ENCODE measurements around the gene FRMD8.

DNA sequence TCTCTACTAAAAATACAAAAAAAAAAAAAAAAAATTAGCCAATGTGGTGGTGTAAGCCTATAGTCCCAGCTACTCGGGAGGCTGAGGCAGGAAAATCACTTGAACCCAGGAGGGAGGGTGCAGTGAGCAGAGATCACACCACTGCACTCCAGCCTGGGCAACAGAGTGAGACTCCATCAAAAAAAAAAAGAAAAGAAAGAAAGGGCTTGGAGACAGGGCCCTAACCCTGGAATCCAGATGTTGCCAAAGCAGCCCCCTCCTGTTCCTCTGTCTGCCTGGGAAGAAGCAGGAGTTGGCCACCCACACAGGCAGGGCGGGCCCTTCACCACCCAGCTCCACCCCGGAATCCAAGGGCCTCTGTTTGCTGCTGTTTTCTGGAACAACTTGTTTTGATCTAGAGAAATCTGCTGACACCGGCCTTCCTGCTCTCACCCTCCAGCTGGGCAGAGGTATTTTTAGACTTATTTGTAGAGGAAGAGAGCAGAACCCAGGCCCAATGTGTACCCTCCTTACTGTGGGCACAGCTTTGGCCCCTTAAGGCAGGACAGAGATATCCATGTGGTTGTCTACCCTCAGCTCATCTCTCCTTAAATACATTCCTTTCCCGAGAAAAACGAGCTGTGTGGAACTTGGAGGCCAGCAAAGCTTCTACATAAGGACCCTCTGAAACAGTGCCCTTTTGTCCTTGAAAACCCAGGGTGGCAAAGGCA, 33.5 kb downstream of the FRMD8 start:
- TF ChIP-seq FOXM1 (IDR thresholded peaks at IDR 0.05; ENCODE audit: low read depth) (no peak; the same call in 1 of the 2 replicates), FOXM1 (CRISPR knock-in tag; IDR thresholded peaks at IDR 0.05; ENCODE audit: low read depth) (no peak), POLR3A (IDR thresholded peaks at IDR 0.05; ENCODE audit: borderline replicate concordance, extremely low read depth, insufficient read depth, insufficient read length) (no peak), NCOA2 (IDR thresholded peaks at IDR 0.05; ENCODE audit: partially characterized antibody in 2 of 2) (no peak), REST (IDR thresholded peaks at IDR 0.05; ENCODE audit: borderline replicate concordance) (no peak), REST (CRISPR knock-in tag; IDR thresholded peaks at IDR 0.05; ENCODE audit: low read depth) (no peak), GABPB1 (CRISPR knock-in tag; IDR thresholded peaks at IDR 0.05) (no peak), CTCF (IDR thresholded peaks at IDR 0.05 in 2 of 3, conservative IDR thresholded peaks at IDR 0.05 in 1 of 3; ENCODE audit: insufficient read depth in 2 of 3, low read depth in 1 of 3, low read length in 3 of 3) (no peak), ZNF384 (IDR thresholded peaks at IDR 0.05; ENCODE audit: low read depth, low read length) (no peak), NR2C2 (CRISPR knock-in tag; IDR thresholded peaks at IDR 0.05) (no peak), NR2C2 (tag; IDR thresholded peaks at IDR 0.05) (no peak), ZNF644 (tag; IDR thresholded peaks at IDR 0.05; ENCODE audit: low read depth) (no peak), ZFP1 (CRISPR knock-in tag; IDR thresholded peaks at IDR 0.05) (no peak; the same call in 1 of the 2 replicates), YY1 (IDR thresholded peaks at IDR 0.05; ENCODE audit: borderline replicate concordance in 1 of 3, control insufficient read depth in 1 of 3, extremely low read depth in 1 of 3, insufficient read depth in 3 of 3, insufficient read length in 1 of 3, insufficient replicate concordance in 2 of 3, low read depth in 1 of 3, low read length in 2 of 3) (no peak), ZC3H4 (CRISPR knock-in tag; IDR thresholded peaks at IDR 0.05; ENCODE audit: borderline replicate concordance) (no peak)
- TF ChIP-seq, protein P1, sequence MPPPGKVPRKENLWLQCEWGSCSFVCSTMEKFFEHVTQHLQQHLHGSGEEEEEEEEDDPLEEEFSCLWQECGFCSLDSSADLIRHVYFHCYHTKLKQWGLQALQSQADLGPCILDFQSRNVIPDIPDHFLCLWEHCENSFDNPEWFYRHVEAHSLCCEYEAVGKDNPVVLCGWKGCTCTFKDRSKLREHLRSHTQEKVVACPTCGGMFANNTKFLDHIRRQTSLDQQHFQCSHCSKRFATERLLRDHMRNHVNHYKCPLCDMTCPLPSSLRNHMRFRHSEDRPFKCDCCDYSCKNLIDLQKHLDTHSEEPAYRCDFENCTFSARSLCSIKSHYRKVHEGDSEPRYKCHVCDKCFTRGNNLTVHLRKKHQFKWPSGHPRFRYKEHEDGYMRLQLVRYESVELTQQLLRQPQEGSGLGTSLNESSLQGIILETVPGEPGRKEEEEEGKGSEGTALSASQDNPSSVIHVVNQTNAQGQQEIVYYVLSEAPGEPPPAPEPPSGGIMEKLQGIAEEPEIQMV (tag; conservative IDR thresholded peaks at IDR 0.05; ENCODE audit: low read depth), result no peak

Measured in K562 (cell line).